ENCODE measurements around the gene SURF1.

GRCh38 chr9:133353548-133353947 is 2.7 kb downstream of the SURF1 start:
- TF ChIP-seq CTCF (IDR thresholded peaks at IDR 0.05) (no peak), POLR2A (IDR thresholded peaks at IDR 0.05) (no peak)
